ENCODE results near the gene TMLHE.
"Not testable (repeated sequence)": the region's sequence is repeated elsewhere in the genome, so short reads cannot be mapped to it uniquely, and the experiment has no call there.

Gene TMLHE

GRCh38 chrX:155612312-155613224 is at the start of gene TMLHE, which contains the start of gene SPRY3:
TMLHE (minus strand) TSS chrX:155612952; CDS start chrX:155545276, 67,676 bp downstream.
SPRY3 (plus strand) TSS chrX:155612586.
- peak; percentile 97 for FAIRE-seq

GRCh38 chrX:155662282-155662681 is 49.5 kb upstream of the TMLHE start:
- no peak for FAIRE-seq
- DNase-seq (ENCODE audit: insufficient read length, low spot score), result no peak

More at GRCh38 chrX:155612312-155613224, at the start of gene TMLHE, which contains the start of gene SPRY3:
- peak; percentile 72 for DNase-seq (ENCODE audit: insufficient read length, low spot score)

- FAIRE-seq (peak; percentile 33), DNase-seq (ENCODE audit: insufficient read length, low spot score) (no peak)
Observed at GRCh38 chrX:155645180-155645579, 32.4 kb upstream of the TMLHE start.

- DNase-seq (ENCODE audit: insufficient read length, low spot score) (no peak), FAIRE-seq (no peak)
Observed at GRCh38 chrX:155643240-155643639, 30.5 kb upstream of the TMLHE start.

GRCh38 chrX:155641371-155641770 is 28.6 kb upstream of the TMLHE start:
- DNase-seq (ENCODE audit: insufficient read length, low spot score); FAIRE-seq: not testable (repeated sequence)

GRCh38 chrX:155637714-155638113 is 25.0 kb upstream of the TMLHE start:
- DNase-seq (ENCODE audit: insufficient read length, low spot score) (no peak), FAIRE-seq (no peak)

GRCh38 chrX:155635019-155635418 is 22.3 kb upstream of the TMLHE start:
- not testable (repeated sequence) for DNase-seq (ENCODE audit: insufficient read length, low spot score)

GRCh38 chrX:155632431-155633100 is 19.8 kb upstream of the TMLHE start:
- peak; percentile 26 for FAIRE-seq
- no peak for DNase-seq (ENCODE audit: insufficient read length, low spot score)

More at GRCh38 chrX:155635019-155635418, 22.3 kb upstream of the TMLHE start:
- not testable (repeated sequence) for FAIRE-seq

- DNase-seq (ENCODE audit: insufficient read length, low spot score); FAIRE-seq: not testable (repeated sequence)
Observed at GRCh38 chrX:155620110-155620509, 7.4 kb upstream of the TMLHE start.

- FAIRE-seq (no peak), DNase-seq (ENCODE audit: insufficient read length, low spot score) (no peak)
Observed at GRCh38 chrX:155615938-155616337, 3.2 kb upstream of the TMLHE start.

GRCh38 chrX:155613927-155614559 is 1.3 kb upstream of the TMLHE start:
- FAIRE-seq, result no peak

GRCh38 chrX:155611302-155611701 is 1.4 kb downstream of the TMLHE start:
- no peak for DNase-seq (ENCODE audit: insufficient read length, low spot score)
- FAIRE-seq, result no peak

More at GRCh38 chrX:155613927-155614559, 1.3 kb upstream of the TMLHE start:
- DNase-seq (ENCODE audit: insufficient read length, low spot score), result no peak

- peak; percentile 9 for FAIRE-seq
- DNase-seq (ENCODE audit: insufficient read length, low spot score), result no peak
Observed at GRCh38 chrX:155592981-155593380, 19.8 kb downstream of the TMLHE start.

- DNase-seq (ENCODE audit: insufficient read length, low spot score) (no peak), FAIRE-seq (no peak)
Observed at GRCh38 chrX:155592331-155592730, 20.4 kb downstream of the TMLHE start.

GRCh38 chrX:155577682-155578081 is 35.1 kb downstream of the TMLHE start:
- peak; percentile 42 for FAIRE-seq

GRCh38 chrX:155563099-155563498 is 49.7 kb downstream of the TMLHE start:
- no peak for FAIRE-seq
- no peak for DNase-seq (ENCODE audit: insufficient read length, low spot score)

More at GRCh38 chrX:155577682-155578081, 35.1 kb downstream of the TMLHE start:
- DNase-seq (ENCODE audit: insufficient read length, low spot score), result no peak

- FAIRE-seq (no peak), DNase-seq (ENCODE audit: insufficient read length, low spot score) (no peak)
Observed at GRCh38 chrX:155544881-155545280, 67.9 kb downstream of the TMLHE start.

- FAIRE-seq, result peak; percentile 65
Observed at GRCh38 chrX:155535866-155536265, 76.9 kb downstream of the TMLHE start.

GRCh38 chrX:155534800-155535199 is 78.0 kb downstream of the TMLHE start:
- no peak for DNase-seq (ENCODE audit: insufficient read length, low spot score)
- FAIRE-seq, result peak; percentile 36

More at GRCh38 chrX:155535866-155536265, 76.9 kb downstream of the TMLHE start:
- no peak for DNase-seq (ENCODE audit: insufficient read length, low spot score)

GRCh38 chrX:155527023-155527422 is 85.7 kb downstream of the TMLHE start:
- not testable (repeated sequence) for DNase-seq (ENCODE audit: insufficient read length, low spot score); FAIRE-seq

- FAIRE-seq (no peak), DNase-seq (ENCODE audit: insufficient read length, low spot score) (no peak)
Observed at GRCh38 chrX:155514225-155514624, 98.5 kb downstream of the TMLHE start.
